HG03457 (cell line): ENCODE data around the gene MAP3K7CL.

Experiments
- ATAC-seq: cut with Tn5 transposase; IDR thresholded peaks from one replicate; pipeline ENCODE4 v1.9.1; 2021; ENCODE audit warnings: moderate number of reproducible peaks; ENCODE audit not compliant: unreplicated experiment

MAP3K7CL gene

DNA sequence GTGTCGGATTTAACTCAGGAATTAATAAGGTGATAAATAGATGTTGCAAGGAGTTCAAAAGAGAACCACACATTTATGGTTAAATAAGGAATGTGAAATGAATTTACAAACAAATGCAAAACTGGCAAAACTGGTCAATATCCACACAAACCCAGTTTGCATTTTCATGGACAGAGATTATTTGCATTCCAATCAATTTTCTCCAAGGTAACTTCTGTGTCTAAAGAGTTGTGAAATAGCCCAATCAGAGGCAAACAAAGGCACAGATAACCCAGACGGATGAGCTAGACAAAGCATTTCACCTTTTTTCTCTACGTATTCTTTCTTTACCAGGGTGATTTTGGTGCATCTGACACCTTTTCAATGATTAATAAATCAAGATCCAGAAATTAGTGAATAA lies 63.9 kb downstream of the MAP3K7CL start:
- no peak for ATAC-seq

- ATAC-seq, result no peak
Observed at GRCh38 chr21:29194847-29195246, 64.4 kb downstream of the MAP3K7CL start.

- peak; percentile 93 for ATAC-seq
Observed at GRCh38 chr21:29195981-29196669, 65.7 kb downstream of the MAP3K7CL start.

- ATAC-seq, result peak; percentile 15
Observed at GRCh38 chr21:29196670-29197191, 66.3 kb downstream of the MAP3K7CL start.

DNA sequence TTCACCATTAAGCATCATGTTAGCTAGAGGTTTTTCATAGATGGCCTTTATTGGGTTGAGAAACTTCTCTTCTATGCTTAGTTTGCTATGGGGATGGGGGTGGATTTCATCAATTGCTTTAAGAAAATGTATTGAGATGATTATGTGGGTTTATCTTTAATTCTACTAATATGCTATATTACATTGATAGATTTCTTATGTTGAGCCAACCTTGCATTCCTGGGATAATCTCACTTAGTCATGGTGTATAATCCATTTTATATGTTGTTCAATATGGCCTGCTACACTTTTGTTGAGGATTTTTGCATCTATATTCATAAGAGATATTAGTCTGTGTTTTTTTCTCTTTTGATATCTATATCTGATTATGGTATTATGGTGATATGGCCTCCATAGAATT lies 70.7 kb downstream of the MAP3K7CL start:
- ATAC-seq, result no peak

- no peak for ATAC-seq
Observed at GRCh38 chr21:29205009-29205408, 74.6 kb downstream of the MAP3K7CL start.

GRCh38 chr21:29205988-29206387 lies 75.5 kb downstream of the MAP3K7CL start:
- ATAC-seq, result no peak

DNA sequence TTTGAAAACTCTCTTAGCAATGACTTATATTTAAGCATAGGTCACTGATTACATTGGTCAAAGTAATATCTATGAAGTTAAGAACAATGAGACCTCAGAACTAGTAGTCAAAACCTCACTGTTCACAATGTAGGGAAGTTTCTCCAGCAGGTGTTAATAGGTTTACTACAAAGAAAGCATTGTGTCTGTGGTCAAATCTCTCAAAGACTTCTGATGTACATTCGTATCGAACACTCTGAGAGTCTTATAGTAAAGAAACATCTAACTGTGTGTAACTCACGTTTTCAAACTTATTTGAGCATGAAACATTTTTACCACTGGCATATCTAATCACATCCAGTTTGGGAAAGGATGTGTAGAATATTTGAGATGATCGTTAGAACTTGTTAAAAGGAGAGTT lies 76.0 kb downstream of the MAP3K7CL start:
- ATAC-seq, result no peak

- ATAC-seq, result no peak
Observed at GRCh38 chr21:29207201-29207600, 76.8 kb downstream of the MAP3K7CL start.

DNA sequence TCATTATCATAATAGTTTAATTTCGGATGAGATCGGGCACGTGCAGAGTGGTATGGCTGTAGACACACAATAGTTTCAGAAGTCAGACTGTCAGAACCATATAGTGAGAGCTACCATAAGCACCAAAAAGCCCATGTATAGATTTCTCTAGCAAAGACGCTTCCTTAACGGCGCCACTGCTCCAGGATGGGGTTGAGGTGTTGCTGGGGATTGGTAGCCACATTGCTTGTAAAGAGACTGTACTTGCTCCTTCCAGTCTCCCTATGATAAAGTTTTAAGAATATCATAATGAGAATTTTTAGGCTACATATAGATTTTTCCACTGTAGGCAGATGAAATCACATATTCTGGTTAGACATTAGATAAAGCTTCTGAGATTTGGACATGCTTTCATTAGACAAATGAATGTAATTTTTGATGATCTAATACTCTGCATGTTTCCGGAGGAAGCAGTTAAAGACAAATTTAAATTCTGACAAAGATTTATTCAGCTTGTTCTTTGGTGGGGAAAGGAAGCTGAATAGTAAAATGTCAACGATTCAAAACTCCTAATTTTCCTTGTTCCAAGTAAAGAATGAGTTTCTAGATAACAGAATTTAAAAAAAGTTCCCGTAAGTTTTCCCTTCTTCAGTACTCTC lies 77.7 kb downstream of the MAP3K7CL start:
- ATAC-seq, result no peak

- ATAC-seq, result no peak
Observed at GRCh38 chr21:29208682-29209059, 78.2 kb downstream of the MAP3K7CL start.

GRCh38 chr21:29209696-29210095 lies 79.3 kb downstream of the MAP3K7CL start:
- no peak for ATAC-seq

- no peak for ATAC-seq
Observed at GRCh38 chr21:29211205-29211604, 80.8 kb downstream of the MAP3K7CL start.

DNA sequence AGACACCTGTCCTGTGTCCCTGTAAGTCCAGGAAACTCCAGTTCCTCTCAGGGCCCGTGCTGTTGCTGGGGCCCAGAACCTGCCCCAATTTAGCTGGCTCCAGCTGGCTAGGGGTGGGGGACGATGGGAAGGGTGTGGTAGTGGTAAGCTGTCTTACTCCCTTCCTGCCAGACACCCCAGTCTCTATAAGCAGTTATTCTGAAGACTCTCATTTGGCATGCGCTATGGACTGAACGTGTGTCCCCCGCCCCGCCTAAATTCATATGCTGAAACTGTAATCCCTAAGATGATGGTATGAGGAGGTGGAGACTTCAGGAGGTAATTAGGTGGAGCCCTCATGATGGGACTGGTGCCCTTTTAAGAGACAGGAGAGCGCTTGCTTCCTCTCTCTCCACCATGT lies 82.0 kb downstream of the MAP3K7CL start:
- no peak for ATAC-seq

DNA sequence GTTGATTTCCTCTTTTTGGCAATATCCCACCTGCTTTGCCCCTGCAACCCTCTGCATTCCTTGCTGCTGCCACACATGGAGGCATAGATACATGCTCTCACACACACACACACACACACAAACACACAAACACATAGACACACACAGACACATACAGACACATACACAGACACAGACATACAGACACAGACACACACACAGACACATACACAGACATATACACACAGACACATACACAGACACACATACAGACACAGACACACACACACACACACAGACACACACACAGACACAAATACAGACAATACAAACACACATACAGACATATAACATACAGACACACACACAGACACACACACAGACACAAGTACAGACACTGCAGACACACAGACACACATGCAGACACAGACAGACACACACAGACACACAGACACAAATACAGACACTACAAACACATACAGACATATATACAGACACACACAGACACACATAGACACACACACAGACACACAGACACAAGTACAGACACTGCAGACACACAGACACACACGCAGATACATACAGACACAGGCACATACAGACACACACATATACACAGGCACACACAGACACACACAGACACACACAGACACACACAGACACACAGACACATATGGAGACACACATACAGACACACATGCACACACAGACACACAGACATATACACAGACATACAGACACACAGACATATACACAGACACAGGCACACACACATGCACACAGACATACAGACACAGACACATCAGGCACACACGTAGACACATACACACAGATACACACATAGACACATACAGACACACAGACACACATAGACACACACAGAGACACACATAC lies 83.3 kb downstream of the MAP3K7CL start:
- ATAC-seq, result no peak

DNA sequence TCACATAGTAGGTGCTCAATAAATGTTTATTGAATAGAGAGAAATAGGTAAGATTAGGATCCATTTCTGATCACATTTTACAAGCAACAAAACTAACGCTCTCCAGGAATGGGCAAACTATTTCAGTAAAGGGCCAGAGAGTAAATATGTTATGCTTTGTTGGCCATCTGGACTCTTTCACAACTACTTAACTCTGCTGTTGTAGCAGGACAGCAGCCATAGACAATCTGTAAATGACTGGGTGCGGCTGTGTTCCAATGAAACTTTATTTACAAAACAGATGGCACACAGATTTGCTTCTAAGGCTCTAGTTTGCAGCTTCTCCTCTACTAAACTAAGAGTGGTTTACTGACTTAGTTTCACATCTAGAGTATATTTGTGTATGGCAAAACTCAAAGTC lies 85.3 kb downstream of the MAP3K7CL start:
- ATAC-seq, result no peak

GRCh38 chr21:29217818-29218291 lies 87.4 kb downstream of the MAP3K7CL start:
- ATAC-seq, result no peak

GRCh38 chr21:29218749-29219148 lies 88.3 kb downstream of the MAP3K7CL start:
- ATAC-seq, result no peak

DNA sequence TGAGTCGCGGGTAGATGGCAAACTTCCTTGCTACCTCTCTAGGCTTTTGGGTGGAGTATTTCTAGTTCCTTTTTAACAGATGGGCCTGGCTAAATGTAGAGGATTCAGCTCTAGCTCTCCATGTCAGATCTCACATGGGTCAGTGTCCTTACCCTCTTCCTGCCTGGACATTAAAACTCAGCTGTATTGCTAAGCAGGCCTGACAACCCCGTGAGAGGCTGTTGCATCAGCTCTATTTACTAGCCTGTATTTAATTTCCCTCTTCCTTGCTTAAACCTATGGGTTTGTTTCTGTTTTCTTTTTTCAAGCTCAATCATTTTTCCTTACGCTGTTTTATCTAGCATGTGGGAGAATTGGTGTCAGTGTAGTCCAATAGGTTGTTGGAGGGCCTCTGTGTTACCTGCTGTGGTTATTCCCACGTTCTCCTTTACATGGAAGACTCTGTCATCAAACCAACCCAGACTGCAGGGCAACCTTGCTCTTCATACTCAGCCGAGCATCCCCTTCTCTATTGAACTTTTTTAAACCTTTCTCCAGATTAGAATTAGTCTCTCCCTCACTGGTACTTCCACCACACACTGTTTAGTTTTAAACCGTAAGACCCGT lies 88.8 kb downstream of the MAP3K7CL start:
- no peak for ATAC-seq

DNA sequence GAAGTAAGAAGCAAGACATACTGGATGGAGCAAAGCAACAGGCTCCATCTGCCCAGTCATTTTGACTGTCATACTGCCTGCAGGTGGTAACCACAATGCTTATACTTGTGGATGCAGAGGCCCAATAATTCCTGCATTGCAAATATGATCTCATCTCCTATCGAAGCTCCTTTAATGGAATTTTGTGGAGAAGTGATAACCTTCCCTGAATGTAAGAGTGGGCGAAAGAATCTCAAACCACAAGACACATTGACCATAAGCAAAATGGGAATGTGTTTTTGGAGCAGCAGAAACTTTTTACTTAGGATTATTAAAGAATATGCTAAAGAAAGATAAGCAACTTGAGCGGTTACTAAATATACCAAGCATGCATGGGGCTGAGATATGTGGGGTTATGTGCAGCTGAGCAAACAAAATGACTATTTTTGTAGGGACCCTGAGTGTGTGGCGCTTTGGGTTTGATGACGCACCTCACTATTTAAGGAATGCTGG lies 90.9 kb downstream of the MAP3K7CL start:
- ATAC-seq, result no peak

DNA sequence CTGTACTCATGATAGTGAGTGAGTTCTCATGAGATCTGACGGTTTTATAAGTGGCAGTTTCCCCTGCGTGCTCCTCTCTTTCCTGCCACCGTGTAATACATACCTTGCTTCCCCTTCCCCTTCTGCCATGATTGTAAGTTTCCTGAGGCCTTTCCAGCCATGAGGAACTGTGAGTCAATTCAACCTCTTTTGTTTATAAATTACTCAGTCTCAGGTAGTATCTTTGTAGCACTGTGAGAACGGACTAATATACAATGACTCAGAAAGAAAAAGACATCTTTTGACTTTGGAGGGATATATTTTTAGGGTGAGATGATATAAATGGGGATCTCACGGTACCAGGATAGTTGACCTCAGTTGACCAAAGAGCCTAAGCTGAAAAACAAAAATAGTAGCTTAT lies 93.6 kb downstream of the MAP3K7CL start:
- no peak for ATAC-seq
